ENCODE data around the gene GRN. TPM values are rescaled to one million over a fixed set of nuclear protein-coding genes. Genes with fewer than 3 reads are reported as not detected.

Gene GRN
- total and polyA plus RNA-seq, 2 of the 13 experiments (the other 11 are each of a cell fraction or from before 2014, with no cell fraction given), result 86.6 to 143 TPM

GRCh38 chr17:44374306-44375195 lies 29.4 kb downstream of the GRN start (continued):
- TF ChIP-seq HNF1A (IDR thresholded peaks at IDR 0.05; ENCODE audit: low read depth) (no peak), HNF1A (CRISPR knock-in tag; IDR thresholded peaks at IDR 0.05; ENCODE audit: borderline replicate concordance) (no peak; the same call in 1 of the 2 replicates), ZNF616 (CRISPR knock-in tag; IDR thresholded peaks at IDR 0.05; ENCODE audit: low read depth) (no peak), HDAC1 (CRISPR knock-in tag; IDR thresholded peaks at IDR 0.05) (peak; percentile 47), ZNF878 (CRISPR knock-in tag; IDR thresholded peaks at IDR 0.05) (no peak), ZNF367 (CRISPR knock-in tag; IDR thresholded peaks at IDR 0.05; ENCODE audit: borderline replicate concordance) (no peak), PAXIP1 (CRISPR knock-in tag; conservative IDR thresholded peaks at IDR 0.05) (peak; percentile 52), SRSF4 (IDR thresholded peaks at IDR 0.05; ENCODE audit: low read depth, low read length, poor library complexity, severe bottlenecking) (no peak), NFIC (IDR thresholded peaks at IDR 0.05; ENCODE audit: low read length) (no peak), PTBP1 (IDR thresholded peaks at IDR 0.05; ENCODE audit: low read depth, low read length, poor library complexity, severe bottlenecking) (no peak), ZNF512B (CRISPR knock-in tag; IDR thresholded peaks at IDR 0.05; ENCODE audit: borderline replicate concordance) (no peak), RBM39 (IDR thresholded peaks at IDR 0.05; ENCODE audit: low read depth, low read length, poor library complexity, severe bottlenecking) (peak; percentile 17), SIN3A (IDR thresholded peaks at IDR 0.05; ENCODE audit: borderline replicate concordance, low read depth, low read length) (no peak), XRCC5 (optimal IDR thresholded peaks at IDR 0.05; ENCODE audit: low read length) (no peak), XBP1 (CRISPR knock-in tag; IDR thresholded peaks at IDR 0.05) (no peak), ATF2 (CRISPR knock-in tag; IDR thresholded peaks at IDR 0.05) (no peak)
